ENCODE measurements around the gene PTCRA. TPM values are rescaled to one million over a fixed set of nuclear protein-coding genes. Genes with fewer than 3 reads are reported as not detected.

The PTCRA gene
- total and polyA plus RNA-seq, 2 of the 4 experiments (the other 2 are of a cell fraction), result not detected

DNA sequence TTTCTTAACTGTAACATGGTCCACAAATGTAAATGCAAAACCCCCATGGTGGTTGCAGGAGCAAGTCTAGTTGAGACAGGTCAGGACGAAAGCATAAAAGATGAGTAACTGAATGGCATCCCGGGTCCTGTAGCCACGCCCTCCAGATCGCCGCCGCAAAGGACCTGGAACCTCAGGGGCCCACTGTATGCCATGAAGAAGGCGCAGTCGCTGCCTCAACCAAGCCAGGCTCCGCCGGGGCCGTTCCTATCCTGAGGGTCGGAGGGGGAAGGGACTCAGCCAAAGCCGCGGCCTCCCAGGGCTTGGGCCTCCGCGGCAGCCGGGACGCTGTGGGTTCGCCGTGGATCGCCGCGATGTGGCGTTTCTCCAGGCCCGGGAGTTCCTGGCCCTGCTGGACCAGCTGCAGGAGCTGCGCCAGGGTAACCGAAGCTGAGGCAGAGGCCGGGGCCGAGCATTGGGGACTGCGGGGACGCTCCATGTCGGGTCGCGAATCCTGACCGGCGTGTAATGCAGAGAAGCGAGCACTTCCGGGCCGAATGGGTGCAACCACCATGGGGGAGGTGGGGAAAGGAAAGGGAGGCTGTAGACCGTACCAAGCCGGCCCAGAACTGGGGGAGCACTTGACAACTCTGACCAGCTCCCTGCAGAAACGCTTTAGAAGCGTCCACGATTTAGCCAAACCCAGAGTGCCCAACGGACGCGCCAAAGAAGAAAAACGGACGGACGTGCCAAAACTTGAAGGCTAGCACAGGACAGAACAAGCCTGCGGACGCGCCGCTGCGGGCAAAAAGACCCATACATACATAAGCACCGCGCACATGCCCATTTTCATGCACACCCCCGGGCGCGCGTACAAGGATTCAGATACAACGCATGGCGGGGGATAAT is 25.3 kb upstream of the PTCRA start (continued):
- TF ChIP-seq, protein P1, sequence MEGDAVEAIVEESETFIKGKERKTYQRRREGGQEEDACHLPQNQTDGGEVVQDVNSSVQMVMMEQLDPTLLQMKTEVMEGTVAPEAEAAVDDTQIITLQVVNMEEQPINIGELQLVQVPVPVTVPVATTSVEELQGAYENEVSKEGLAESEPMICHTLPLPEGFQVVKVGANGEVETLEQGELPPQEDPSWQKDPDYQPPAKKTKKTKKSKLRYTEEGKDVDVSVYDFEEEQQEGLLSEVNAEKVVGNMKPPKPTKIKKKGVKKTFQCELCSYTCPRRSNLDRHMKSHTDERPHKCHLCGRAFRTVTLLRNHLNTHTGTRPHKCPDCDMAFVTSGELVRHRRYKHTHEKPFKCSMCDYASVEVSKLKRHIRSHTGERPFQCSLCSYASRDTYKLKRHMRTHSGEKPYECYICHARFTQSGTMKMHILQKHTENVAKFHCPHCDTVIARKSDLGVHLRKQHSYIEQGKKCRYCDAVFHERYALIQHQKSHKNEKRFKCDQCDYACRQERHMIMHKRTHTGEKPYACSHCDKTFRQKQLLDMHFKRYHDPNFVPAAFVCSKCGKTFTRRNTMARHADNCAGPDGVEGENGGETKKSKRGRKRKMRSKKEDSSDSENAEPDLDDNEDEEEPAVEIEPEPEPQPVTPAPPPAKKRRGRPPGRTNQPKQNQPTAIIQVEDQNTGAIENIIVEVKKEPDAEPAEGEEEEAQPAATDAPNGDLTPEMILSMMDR (conservative IDR thresholded peaks at IDR 0.05; ENCODE audit: low read depth, low read length), result no peak
- TF ChIP-seq RAD21 (IDR thresholded peaks at IDR 0.05; ENCODE audit: low read length), result no peak
